ENCODE measurements around the gene NUP50.

NUP50 gene

DNA sequence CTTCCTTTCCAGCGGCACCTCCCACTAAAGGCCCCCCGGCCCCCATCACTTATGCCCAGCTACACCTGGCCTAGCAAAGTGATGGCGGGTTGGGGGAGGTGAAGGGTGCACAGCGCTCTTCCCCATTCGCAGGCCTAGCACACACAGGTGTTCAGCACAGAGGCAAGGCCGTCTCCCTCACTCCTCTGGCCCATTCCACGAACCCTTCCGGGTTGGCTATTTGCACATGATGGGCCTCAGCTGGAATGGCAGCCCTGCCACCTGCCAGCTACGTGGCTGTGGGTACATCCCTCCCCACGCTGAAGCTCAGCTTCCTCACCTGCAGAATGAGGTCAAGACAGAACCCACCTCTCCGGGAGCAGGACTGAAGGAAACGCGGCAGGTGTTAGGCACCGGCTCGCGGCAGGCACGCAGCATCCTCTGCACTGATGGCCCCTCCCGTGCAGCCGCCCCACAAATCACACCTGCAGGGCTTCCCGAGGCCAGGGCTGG lies 72.2 kb downstream of the NUP50 start:
- 73% methylated on average over 15 of the region's 20 CpGs for WGBS (ENCODE audit: insufficient coverage)
- ChIA-PET CTCF (interaction anchor here (1.0 to 1.1 kb wide), 2 partner anchors 20 to 28 kb away, joined by 3 read pairs; no protein-coding TSS in a partner anchor), POLR2A (interaction anchor here (1.2 to 1.7 kb wide), 2 partner anchors 9 to 10 kb away, joined by 3 to 5 read pairs; no protein-coding TSS in a partner anchor)
- H3K9me3 ChIP-seq (ENCODE audit: control extremely low read depth in 1 of 5, control insufficient read depth in 4 of 5, insufficient read depth in 2 of 5, low read depth in 1 of 5, low read length in 4 of 5) = no peaks in the 10 kb centered on the region
- peak overlapping the region in 4 of 7 experiments; percentile 44 to 70 (median 60) for H3K4me3 ChIP-seq (ENCODE audit: control insufficient read depth in 1 of 7, extremely low read depth in 1 of 7, insufficient read depth in 4 of 7, low read depth in 2 of 7, low read length in 6 of 7)
- H3K4me1 ChIP-seq (ENCODE audit: control extremely low read depth in 1 of 4, control insufficient read depth in 4 of 4, insufficient read depth in 4 of 4, low read length in 3 of 4) = peaks cover 17 to 85% (median 65%) of the 10 kb centered on the region in 4 experiments
- H3K27ac ChIP-seq (ENCODE audit: insufficient read depth in 1 of 2, low read depth in 1 of 2, low read length in 2 of 2, poor library complexity in 1 of 2, severe bottlenecking in 2 of 2) = no peak overlapping the region
- H3K36me3 ChIP-seq (ENCODE audit: control insufficient read depth in 4 of 4, insufficient read depth in 4 of 4, low read length in 3 of 4) = peaks cover 2 to 56% (median 12%) of the 10 kb centered on the region in 4 experiments
- no peak for DNase-seq
- no peaks in the 10 kb centered on the region for H3K27me3 ChIP-seq (replicated peaks in 2 of 5; ENCODE audit: control insufficient read depth in 4 of 5, insufficient read depth in 5 of 5, low read length in 4 of 5)

DNA sequence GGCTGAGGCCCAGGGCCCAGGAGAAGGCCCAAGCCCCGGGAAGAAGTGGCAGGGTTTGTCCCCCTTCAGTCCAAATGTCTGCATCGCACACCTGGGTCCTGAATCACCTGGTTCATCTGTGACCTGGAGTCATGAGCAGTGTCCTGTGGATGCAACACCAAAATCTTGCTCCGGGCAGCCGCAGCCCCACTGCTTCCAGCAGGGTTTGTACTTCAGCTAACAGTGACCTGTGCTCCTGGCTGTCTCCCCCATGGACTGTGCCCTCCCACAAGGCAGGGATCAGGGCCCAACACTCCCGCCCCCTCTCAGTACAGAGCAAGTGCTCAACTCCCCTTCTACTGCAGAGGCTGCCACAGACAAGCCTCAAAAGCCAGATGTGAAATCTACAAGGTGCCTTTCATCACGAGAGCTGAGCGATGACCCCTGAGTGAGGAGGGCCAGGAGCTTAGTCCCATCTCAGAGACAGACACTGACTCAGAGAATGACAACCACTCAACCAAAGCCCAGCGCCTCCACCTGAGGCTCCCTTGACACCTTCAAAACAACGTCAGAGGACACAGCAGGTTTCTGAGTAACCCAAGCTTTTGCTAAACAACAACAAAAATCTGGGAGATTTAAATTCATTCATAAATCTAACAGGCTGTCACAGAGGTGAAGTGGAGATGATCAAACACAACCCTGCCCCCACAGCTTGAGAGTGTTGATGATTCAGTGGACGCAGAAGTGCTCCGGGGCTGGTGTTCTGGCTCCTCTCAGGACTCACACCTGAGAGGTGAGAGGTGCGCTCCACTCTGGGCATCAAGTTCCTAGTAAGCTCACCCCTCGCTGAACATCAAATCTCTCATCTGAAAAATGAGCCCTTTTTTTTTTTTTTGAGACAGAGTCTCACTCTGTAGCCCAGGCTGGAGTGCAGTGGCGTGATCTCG lies 73.6 kb downstream of the NUP50 start:
- CTCF ChIA-PET = interaction anchor here (0.6 to 1.1 kb wide), 2 partner anchors 18 to 27 kb away, joined by 3 read pairs; no protein-coding TSS in a partner anchor
- Histone ChIP-seq H3K27me3 (replicated peaks in 2 of 5; ENCODE audit: control insufficient read depth in 4 of 5, insufficient read depth in 5 of 5, low read length in 4 of 5) (no peaks in the 10 kb centered on the region), H3K27ac (ENCODE audit: insufficient read depth in 1 of 2, low read depth in 1 of 2, low read length in 2 of 2, poor library complexity in 1 of 2, severe bottlenecking in 2 of 2) (no peak overlapping the region), H3K36me3 (ENCODE audit: control insufficient read depth in 4 of 4, insufficient read depth in 4 of 4, low read length in 3 of 4) (peaks cover 0 to 50% (median 12%) of the 10 kb centered on the region in 4 experiments), H3K4me3 (ENCODE audit: control insufficient read depth in 1 of 7, extremely low read depth in 1 of 7, insufficient read depth in 4 of 7, low read depth in 2 of 7, low read length in 6 of 7) (no peak overlapping the region), H3K4me1 (ENCODE audit: control extremely low read depth in 1 of 4, control insufficient read depth in 4 of 4, insufficient read depth in 4 of 4, low read length in 3 of 4) (peaks cover 14 to 87% (median 71%) of the 10 kb centered on the region in 4 experiments), H3K9me3 (ENCODE audit: control extremely low read depth in 1 of 5, control insufficient read depth in 4 of 5, insufficient read depth in 2 of 5, low read depth in 1 of 5, low read length in 4 of 5) (no peaks in the 10 kb centered on the region)
- no peak for DNase-seq
- 98% methylated on average over 11 of the region's 15 CpGs for WGBS (ENCODE audit: insufficient coverage)
- POLR2A ChIA-PET = interaction anchor here (1.7 kb wide), 1 partner anchor 11 kb away, joined by 3 read pairs; no protein-coding TSS in a partner anchor

All from common myeloid progenitor, CD34-positive (primary cell).